Osteocyte (in vitro differentiated cells): ENCODE data around the gene QPRT. TPM values are rescaled to one million over a fixed set of nuclear protein-coding genes. Genes with fewer than 3 reads are reported as not detected.
"Not testable (repeated sequence)": the region's sequence is repeated elsewhere in the genome, so short reads cannot be mapped to it uniquely, and the experiment has no call there.

ENCODE experiments used
- DNase-seq: peaks from one replicate; pipeline ENCODE4 v3.0.0; 2021; ENCODE audit warnings: mixed read lengths; ENCODE audit not compliant: unreplicated experiment; ENCODE audit errors: extremely low spot score
- H3K27ac Mint-ChIP-seq: one replicate; pipeline ENCODE4 v1.8.0; 2021; ENCODE audit warnings: mild to moderate bottlenecking, mixed read lengths; ENCODE audit not compliant: unreplicated experiment
- H3K27me3 Mint-ChIP-seq: one replicate; pipeline ENCODE4 v1.8.0; 2021; ENCODE audit warnings: mixed read lengths; ENCODE audit not compliant: unreplicated experiment
- H3K36me3 Mint-ChIP-seq: one replicate; pipeline ENCODE4 v1.8.0; 2021; ENCODE audit warnings: mixed read lengths; ENCODE audit not compliant: unreplicated experiment
- H3K4me1 Mint-ChIP-seq: one replicate; pipeline ENCODE4 v1.8.0; 2021; ENCODE audit warnings: mixed read lengths; ENCODE audit not compliant: unreplicated experiment
- H3K4me3 Mint-ChIP-seq: one replicate; pipeline ENCODE4 v1.8.0; 2021; ENCODE audit warnings: mild to moderate bottlenecking, moderate library complexity, mixed read lengths; ENCODE audit not compliant: unreplicated experiment
- H3K9me3 Mint-ChIP-seq: one replicate; pipeline ENCODE4 v1.8.0; 2021; ENCODE audit warnings: mixed read lengths; ENCODE audit not compliant: unreplicated experiment
- CTCF ChIP-seq: fragments of 200-600 bp; sonication (generic); IDR thresholded peaks from 2 replicates; pipeline ENCODE4 v1.5.0; 2021; ENCODE audit warnings: antibody characterized with exemption, mild to moderate bottlenecking, moderate library complexity
- total RNA-seq: library from RNA; stranded (reverse); gene quantifications from 2 replicates; pipeline ENCODE4 v1.2.1, GENCODE V29; 2021

Gene QPRT
- total RNA-seq, 1 donor from 2014 or later: 23.5 TPM

GRCh38 chr16:29688172-29688571 lies 9.2 kb downstream of the QPRT start:
- no peak for TF ChIP-seq CTCF
- H3K4me3 Mint-ChIP-seq: no peak overlapping the region
- DNase-seq: no peak
- H3K36me3 Mint-ChIP-seq: no peaks in the 10 kb centered on the region
- H3K9me3 Mint-ChIP-seq: no peaks in the 10 kb centered on the region
- no peak overlapping the region for H3K27ac Mint-ChIP-seq
- H3K4me1 Mint-ChIP-seq: peaks cover 4% of the 10 kb centered on the region
- no peaks in the 10 kb centered on the region for H3K27me3 Mint-ChIP-seq

DNA sequence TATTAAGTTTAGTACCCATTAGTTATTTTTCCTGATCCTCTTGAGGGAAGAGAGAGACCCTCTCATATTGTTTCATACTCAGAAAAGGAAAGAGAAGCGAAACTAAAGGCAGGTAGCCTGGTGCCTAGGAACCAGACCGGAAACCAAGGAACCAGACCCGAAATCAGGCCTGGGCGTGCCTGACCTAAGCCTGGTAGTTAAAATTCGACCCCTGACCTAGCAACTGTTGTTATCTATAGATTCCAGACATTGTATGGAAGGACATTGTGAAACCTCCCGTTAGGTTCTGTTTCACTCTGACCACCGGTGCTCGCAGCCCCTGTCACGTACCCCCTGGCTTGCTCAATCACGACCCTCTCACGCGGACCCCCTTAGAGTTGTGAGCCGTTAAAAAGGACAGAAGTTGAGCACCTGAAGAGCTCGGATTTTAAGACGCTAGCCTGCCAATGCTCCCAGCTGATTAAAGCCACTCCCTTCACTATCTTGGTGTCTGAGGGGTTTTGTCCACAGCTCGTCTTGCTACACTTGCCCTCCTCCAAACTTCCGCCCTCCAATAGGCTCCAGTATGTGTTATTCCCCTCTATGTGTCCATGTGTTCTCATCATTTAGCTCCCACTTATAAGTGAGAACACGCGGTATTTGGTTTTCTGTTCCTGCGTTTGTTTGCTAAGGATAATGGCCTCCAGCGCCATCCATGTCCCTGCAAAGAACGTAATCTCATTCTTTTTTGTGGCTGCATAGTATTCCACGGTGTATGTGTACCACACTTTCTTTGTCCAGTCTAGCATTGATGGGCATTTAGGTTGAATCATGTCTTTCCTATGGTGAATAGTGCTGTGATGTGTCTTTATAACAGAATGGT lies 10.7 kb downstream of the QPRT start:
- H3K36me3 Mint-ChIP-seq, H3K4me1 Mint-ChIP-seq, DNase-seq, H3K27ac Mint-ChIP-seq, H3K9me3 Mint-ChIP-seq, H3K4me3 Mint-ChIP-seq, H3K27me3 Mint-ChIP-seq: not testable (repeated sequence)

- H3K27me3 Mint-ChIP-seq, H3K4me3 Mint-ChIP-seq, DNase-seq, H3K27ac Mint-ChIP-seq, H3K4me1 Mint-ChIP-seq, H3K9me3 Mint-ChIP-seq, H3K36me3 Mint-ChIP-seq: not testable (repeated sequence)
Measured at GRCh38 chr16:29692606-29693005, 13.6 kb downstream of the QPRT start.

- peaks cover 8% of the 10 kb centered on the region for H3K36me3 Mint-ChIP-seq
Measured at GRCh38 chr16:29694384-29695195, 15.6 kb downstream of the QPRT start.

GRCh38 chr16:29695675-29696074 lies 16.7 kb downstream of the QPRT start:
- not testable (repeated sequence) for DNase-seq, H3K4me3 Mint-ChIP-seq, H3K27ac Mint-ChIP-seq, H3K9me3 Mint-ChIP-seq, H3K4me1 Mint-ChIP-seq, H3K27me3 Mint-ChIP-seq, H3K36me3 Mint-ChIP-seq

More at GRCh38 chr16:29694384-29695195, 15.6 kb downstream of the QPRT start:
- TF ChIP-seq CTCF: no peak
- H3K27ac Mint-ChIP-seq: no peak overlapping the region
- no peak overlapping the region for H3K4me3 Mint-ChIP-seq
- H3K27me3 Mint-ChIP-seq: no peaks in the 10 kb centered on the region
- peaks cover 7% of the 10 kb centered on the region for H3K9me3 Mint-ChIP-seq
- DNase-seq: no peak
- H3K4me1 Mint-ChIP-seq: no peaks in the 10 kb centered on the region

GRCh38 chr16:29696881-29697331 lies 17.9 kb downstream of the QPRT start:
- no peaks in the 10 kb centered on the region for H3K27me3 Mint-ChIP-seq
- H3K4me1 Mint-ChIP-seq: peaks cover 4% of the 10 kb centered on the region
- no peak for DNase-seq
- no peak overlapping the region for H3K4me3 Mint-ChIP-seq
- no peak for TF ChIP-seq CTCF
- H3K27ac Mint-ChIP-seq: no peak overlapping the region
- peaks cover 7% of the 10 kb centered on the region for H3K9me3 Mint-ChIP-seq
- peaks cover 8% of the 10 kb centered on the region for H3K36me3 Mint-ChIP-seq
